HL-60 (cell line): ENCODE results near the gene RTN4R.
A peak's percentile ranks its signal among the peaks of the same experiment; 100 is the strongest.

Experiments
- CTCF ChIP-seq: IDR thresholded peaks from one replicate; pipeline ENCODE4 v1.5.1; 2011; ENCODE audit warnings: low read length, control low read depth, inconsistent platforms; ENCODE audit not compliant: insufficient read depth
- GABPA ChIP-seq: IDR thresholded peaks from 2 replicates; pipeline ENCODE4 v1.6.1; 2012; ENCODE audit warnings: low read depth
- POLR2AphosphoS5 ChIP-seq: IDR thresholded peaks from 2 replicates; pipeline ENCODE4 v1.6.1; 2012; ENCODE audit warnings: low read depth

- TF ChIP-seq CTCF (no peak), GABPA (peak; percentile 29), POLR2AphosphoS5 (no peak)
Observed at GRCh38 chr22:20205964-20206708, 62.0 kb downstream of the RTN4R start.
